NCI-H524 (cell line): ENCODE measurements around the gene SLC25A39.
"Not testable (repeated sequence)": the region's sequence is repeated elsewhere in the genome, so short reads cannot be mapped to it uniquely, and the experiment has no call there.

Experiments
- DNase-seq, 2 experiments: peaks; one replicate each; lab custom pipeline; 2025; lab: John Stamatoyannopoulos, UW

Gene SLC25A39

GRCh38 chr17:44335564-44335963 lies 10.9 kb upstream of the SLC25A39 start:
- DNase-seq, result no peak

- no peak for DNase-seq
These were observed 10.1 kb upstream of the SLC25A39 start for GRCh38 chr17:44334727-44335126.

- DNase-seq, result no peak
These were observed 9.7 kb upstream of the SLC25A39 start for GRCh38 chr17:44334315-44334714.

- no peak for DNase-seq
These were observed 8.7 kb upstream of the SLC25A39 start for GRCh38 chr17:44333371-44333770.

- peak; percentile 87 to 91 for DNase-seq
These were observed 6.7 kb upstream of the SLC25A39 start for GRCh38 chr17:44331249-44331760.

- not testable (repeated sequence) for DNase-seq
These were observed 5.6 kb upstream of the SLC25A39 start for GRCh38 chr17:44330263-44330662.

GRCh38 chr17:44329516-44329915 lies 4.9 kb upstream of the SLC25A39 start:
- not testable (repeated sequence) for DNase-seq

- DNase-seq, result no peak
These were observed 3.3 kb upstream of the SLC25A39 start for GRCh38 chr17:44327715-44328449.

GRCh38 chr17:44326861-44327444 lies 2.3 kb upstream of the SLC25A39 start:
- DNase-seq, result peak; percentile 94 to 98

- peak in 1 of 2 experiments; percentile 37 for DNase-seq
These were observed 492 bp downstream of the SLC25A39 start for GRCh38 chr17:44324092-44324570.

- no peak for DNase-seq
These were observed 1.1 kb downstream of the SLC25A39 start for GRCh38 chr17:44323359-44324091.

GRCh38 chr17:44322236-44322895 lies 2.3 kb downstream of the SLC25A39 start:
- DNase-seq, result no peak

- no peak for DNase-seq
These were observed 3.1 kb downstream of the SLC25A39 start for GRCh38 chr17:44321246-44322120.

- DNase-seq, result no peak
These were observed 4.6 kb downstream of the SLC25A39 start for GRCh38 chr17:44320066-44320465.

- DNase-seq, result no peak
These were observed 6.3 kb downstream of the SLC25A39 start for GRCh38 chr17:44318077-44318892.

GRCh38 chr17:44317545-44317944 lies 7.1 kb downstream of the SLC25A39 start:
- DNase-seq, result no peak

- DNase-seq, result no peak
These were observed 8.6 kb downstream of the SLC25A39 start for GRCh38 chr17:44315760-44316731.

- peak; percentile 36 to 75 for DNase-seq
These were observed 9.6 kb downstream of the SLC25A39 start for GRCh38 chr17:44314869-44315661.
